Uterus (tissue), 2 donors: Measurements from ENCODE around the gene ZNF532.

ENCODE experiments used
- POLR2A ChIP-seq, 2 donors: fragments of 450-650 bp; IDR thresholded peaks; one replicate each; pipeline ENCODE4 v1.6.1; 2016; ENCODE audit warnings: antibody characterized with exemption in 2 of 2, mild to moderate bottlenecking in 1 of 2, moderate library complexity in 1 of 2
- TF ChIP-seq, protein P1 (sequence below), 4 experiments: fragments of 200-600 bp in 2 of 4; fragments of 450-650 bp in 2 of 4; sonication (generic) in 2 of 4; IDR thresholded peaks; one replicate each; pipeline ENCODE4 v1.5.1; 2016 to 2019; ENCODE audit warnings: antibody characterized with exemption in 4 of 4, mild to moderate bottlenecking in 2 of 4, moderate library complexity in 1 of 4

DNA sequence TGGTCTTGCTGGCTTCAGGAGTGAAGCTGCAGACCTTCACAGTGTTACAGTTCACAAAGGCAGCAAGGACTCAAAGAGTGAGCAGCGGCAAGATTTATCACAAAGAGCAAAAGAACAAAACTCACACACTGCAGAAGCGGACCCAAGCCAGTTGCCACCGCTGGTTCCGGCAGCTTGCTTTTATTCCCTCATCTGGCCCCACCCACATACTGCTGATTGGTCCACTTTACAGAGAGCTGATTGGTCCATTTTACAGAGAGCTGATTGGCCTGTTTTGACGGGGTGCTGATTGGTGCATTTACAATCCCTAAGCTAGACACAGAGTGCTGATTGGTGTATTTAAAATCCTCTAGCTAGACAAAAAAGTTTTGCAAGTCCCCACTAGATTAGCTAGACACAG lies 37.2 kb upstream of the ZNF532 start:
- TF ChIP-seq, protein P1, sequence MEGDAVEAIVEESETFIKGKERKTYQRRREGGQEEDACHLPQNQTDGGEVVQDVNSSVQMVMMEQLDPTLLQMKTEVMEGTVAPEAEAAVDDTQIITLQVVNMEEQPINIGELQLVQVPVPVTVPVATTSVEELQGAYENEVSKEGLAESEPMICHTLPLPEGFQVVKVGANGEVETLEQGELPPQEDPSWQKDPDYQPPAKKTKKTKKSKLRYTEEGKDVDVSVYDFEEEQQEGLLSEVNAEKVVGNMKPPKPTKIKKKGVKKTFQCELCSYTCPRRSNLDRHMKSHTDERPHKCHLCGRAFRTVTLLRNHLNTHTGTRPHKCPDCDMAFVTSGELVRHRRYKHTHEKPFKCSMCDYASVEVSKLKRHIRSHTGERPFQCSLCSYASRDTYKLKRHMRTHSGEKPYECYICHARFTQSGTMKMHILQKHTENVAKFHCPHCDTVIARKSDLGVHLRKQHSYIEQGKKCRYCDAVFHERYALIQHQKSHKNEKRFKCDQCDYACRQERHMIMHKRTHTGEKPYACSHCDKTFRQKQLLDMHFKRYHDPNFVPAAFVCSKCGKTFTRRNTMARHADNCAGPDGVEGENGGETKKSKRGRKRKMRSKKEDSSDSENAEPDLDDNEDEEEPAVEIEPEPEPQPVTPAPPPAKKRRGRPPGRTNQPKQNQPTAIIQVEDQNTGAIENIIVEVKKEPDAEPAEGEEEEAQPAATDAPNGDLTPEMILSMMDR (IDR thresholded peaks at IDR 0.05): no peak
- no peak for TF ChIP-seq POLR2A (IDR thresholded peaks at IDR 0.05)
